K562 (cell line): ENCODE measurements around the gene SAMD4A. TPM values are rescaled to one million over a fixed set of nuclear protein-coding genes. Genes with fewer than 3 reads are reported as not detected.

Experiments used
- ATF3 ChIP-seq, 2 experiments: fragments of 450-650 bp in 1 of 2; sonication (generic) in 1 of 2; formaldehyde crosslinking in 1 of 2; IDR thresholded peaks in 1 of 2; conservative IDR thresholded peaks in 1 of 2; 2 replicates each; pipeline versions ENCODE4 v1.6.1 to v1.8.1; 2016 to 2023; ENCODE audit warnings: mild to moderate bottlenecking in 2 of 2, moderate library complexity in 2 of 2, inconsistent platforms in 1 of 2, missing genetic modification reagents in 1 of 2
- MAFF ChIP-seq: IDR thresholded peaks from 2 replicates; pipeline ENCODE4 v1.6.1; 2012; ENCODE audit warnings: low read length, improper control_type of control experiment
- RBM15 ChIP-seq: fragments of 200-400 bp; formaldehyde crosslinking; IDR thresholded peaks from 2 replicates; pipeline ENCODE4 v1.6.1; 2018; ENCODE audit warnings: mild to moderate bottlenecking, low read length, moderate library complexity; ENCODE audit not compliant: insufficient read depth
- TSC22D4 ChIP-seq: fragments of 450-650 bp; IDR thresholded peaks from 2 replicates; pipeline ENCODE4 v1.6.1; 2016; ENCODE audit warnings: missing genetic modification characterization, missing biosample characterization, control low read depth
- XRCC5 ChIP-seq: fragments of 200-400 bp; formaldehyde crosslinking; IDR thresholded peaks from 2 replicates; pipeline ENCODE4 v1.6.1; 2017; ENCODE audit warnings: low read depth, mild to moderate bottlenecking, low read length
- ZBTB17 ChIP-seq: fragments of 450-650 bp; formaldehyde crosslinking; IDR thresholded peaks from 2 replicates; pipeline ENCODE4 v1.4.0; 2020; ENCODE audit warnings: mild to moderate bottlenecking
- ZNF707 ChIP-seq: fragments of 250-450 bp; sonication (Bioruptor Pico); conservative IDR thresholded peaks from 2 replicates; pipeline ENCODE4 v1.8.0; 2022; ENCODE audit warnings: inconsistent platforms, mild to moderate bottlenecking, moderate library complexity
- polyA plus RNA-seq, 8 experiments: library from polyadenylated mRNA; depleted of rRNA in 4 of 8; stranded (reverse) in 5 of 8; unstranded in 3 of 8; fragments of >200 nt; fragmentation: Nextera tagmentation in 2 of 8; fragmentation: Illumina TruSeq in 1 of 8; extraction: Ambion mirVana in 2 of 8; extraction: Trizol in 1 of 8; gene quantifications; 2 replicates each; pipeline versions ENCODE4 v1.2.1 to v1.2.3, GENCODE V29; 2011 to 2014; ENCODE audit warnings: inconsistent platforms in 1 of 8, missing spikeins in 1 of 8
- total RNA-seq, 7 experiments: library from RNA; depleted of rRNA in 6 of 7; stranded (reverse); fragments of >200 nt in 6 of 7; fragmentation: Illumina TruSeq in 2 of 7; extraction: Trizol in 2 of 7; gene quantifications; 2 replicates each; pipeline versions ENCODE4 v1.2.1 to v1.2.3, GENCODE V29; 2011 to 2021; ENCODE audit warnings: low replicate concordance in 1 of 7
- TF ChIP-seq, protein P1 (sequence below): fragments of 200-600 bp; sonication (generic); IDR thresholded peaks from one replicate; pipeline ENCODE4 v1.6.1; 2012; ENCODE audit warnings: mild to moderate bottlenecking, low read depth, low read length, inconsistent platforms
- TF ChIP-seq, protein P2 (sequence below): fragments of 450-650 bp; IDR thresholded peaks from 2 replicates; pipeline ENCODE4 v1.6.1; 2017; ENCODE audit warnings: antibody characterized with exemption, mild to moderate bottlenecking

SAMD4A gene
- total and polyA plus RNA-seq, 9 of the 15 experiments (the other 6 are each of a cell fraction or from before 2014, with no cell fraction given), result 0.66 to 6.8 (median 3.3) TPM

GRCh38 chr14:54737132-54737711, 170.3 kb downstream of the SAMD4A start (continued):
- TF ChIP-seq, protein P1, sequence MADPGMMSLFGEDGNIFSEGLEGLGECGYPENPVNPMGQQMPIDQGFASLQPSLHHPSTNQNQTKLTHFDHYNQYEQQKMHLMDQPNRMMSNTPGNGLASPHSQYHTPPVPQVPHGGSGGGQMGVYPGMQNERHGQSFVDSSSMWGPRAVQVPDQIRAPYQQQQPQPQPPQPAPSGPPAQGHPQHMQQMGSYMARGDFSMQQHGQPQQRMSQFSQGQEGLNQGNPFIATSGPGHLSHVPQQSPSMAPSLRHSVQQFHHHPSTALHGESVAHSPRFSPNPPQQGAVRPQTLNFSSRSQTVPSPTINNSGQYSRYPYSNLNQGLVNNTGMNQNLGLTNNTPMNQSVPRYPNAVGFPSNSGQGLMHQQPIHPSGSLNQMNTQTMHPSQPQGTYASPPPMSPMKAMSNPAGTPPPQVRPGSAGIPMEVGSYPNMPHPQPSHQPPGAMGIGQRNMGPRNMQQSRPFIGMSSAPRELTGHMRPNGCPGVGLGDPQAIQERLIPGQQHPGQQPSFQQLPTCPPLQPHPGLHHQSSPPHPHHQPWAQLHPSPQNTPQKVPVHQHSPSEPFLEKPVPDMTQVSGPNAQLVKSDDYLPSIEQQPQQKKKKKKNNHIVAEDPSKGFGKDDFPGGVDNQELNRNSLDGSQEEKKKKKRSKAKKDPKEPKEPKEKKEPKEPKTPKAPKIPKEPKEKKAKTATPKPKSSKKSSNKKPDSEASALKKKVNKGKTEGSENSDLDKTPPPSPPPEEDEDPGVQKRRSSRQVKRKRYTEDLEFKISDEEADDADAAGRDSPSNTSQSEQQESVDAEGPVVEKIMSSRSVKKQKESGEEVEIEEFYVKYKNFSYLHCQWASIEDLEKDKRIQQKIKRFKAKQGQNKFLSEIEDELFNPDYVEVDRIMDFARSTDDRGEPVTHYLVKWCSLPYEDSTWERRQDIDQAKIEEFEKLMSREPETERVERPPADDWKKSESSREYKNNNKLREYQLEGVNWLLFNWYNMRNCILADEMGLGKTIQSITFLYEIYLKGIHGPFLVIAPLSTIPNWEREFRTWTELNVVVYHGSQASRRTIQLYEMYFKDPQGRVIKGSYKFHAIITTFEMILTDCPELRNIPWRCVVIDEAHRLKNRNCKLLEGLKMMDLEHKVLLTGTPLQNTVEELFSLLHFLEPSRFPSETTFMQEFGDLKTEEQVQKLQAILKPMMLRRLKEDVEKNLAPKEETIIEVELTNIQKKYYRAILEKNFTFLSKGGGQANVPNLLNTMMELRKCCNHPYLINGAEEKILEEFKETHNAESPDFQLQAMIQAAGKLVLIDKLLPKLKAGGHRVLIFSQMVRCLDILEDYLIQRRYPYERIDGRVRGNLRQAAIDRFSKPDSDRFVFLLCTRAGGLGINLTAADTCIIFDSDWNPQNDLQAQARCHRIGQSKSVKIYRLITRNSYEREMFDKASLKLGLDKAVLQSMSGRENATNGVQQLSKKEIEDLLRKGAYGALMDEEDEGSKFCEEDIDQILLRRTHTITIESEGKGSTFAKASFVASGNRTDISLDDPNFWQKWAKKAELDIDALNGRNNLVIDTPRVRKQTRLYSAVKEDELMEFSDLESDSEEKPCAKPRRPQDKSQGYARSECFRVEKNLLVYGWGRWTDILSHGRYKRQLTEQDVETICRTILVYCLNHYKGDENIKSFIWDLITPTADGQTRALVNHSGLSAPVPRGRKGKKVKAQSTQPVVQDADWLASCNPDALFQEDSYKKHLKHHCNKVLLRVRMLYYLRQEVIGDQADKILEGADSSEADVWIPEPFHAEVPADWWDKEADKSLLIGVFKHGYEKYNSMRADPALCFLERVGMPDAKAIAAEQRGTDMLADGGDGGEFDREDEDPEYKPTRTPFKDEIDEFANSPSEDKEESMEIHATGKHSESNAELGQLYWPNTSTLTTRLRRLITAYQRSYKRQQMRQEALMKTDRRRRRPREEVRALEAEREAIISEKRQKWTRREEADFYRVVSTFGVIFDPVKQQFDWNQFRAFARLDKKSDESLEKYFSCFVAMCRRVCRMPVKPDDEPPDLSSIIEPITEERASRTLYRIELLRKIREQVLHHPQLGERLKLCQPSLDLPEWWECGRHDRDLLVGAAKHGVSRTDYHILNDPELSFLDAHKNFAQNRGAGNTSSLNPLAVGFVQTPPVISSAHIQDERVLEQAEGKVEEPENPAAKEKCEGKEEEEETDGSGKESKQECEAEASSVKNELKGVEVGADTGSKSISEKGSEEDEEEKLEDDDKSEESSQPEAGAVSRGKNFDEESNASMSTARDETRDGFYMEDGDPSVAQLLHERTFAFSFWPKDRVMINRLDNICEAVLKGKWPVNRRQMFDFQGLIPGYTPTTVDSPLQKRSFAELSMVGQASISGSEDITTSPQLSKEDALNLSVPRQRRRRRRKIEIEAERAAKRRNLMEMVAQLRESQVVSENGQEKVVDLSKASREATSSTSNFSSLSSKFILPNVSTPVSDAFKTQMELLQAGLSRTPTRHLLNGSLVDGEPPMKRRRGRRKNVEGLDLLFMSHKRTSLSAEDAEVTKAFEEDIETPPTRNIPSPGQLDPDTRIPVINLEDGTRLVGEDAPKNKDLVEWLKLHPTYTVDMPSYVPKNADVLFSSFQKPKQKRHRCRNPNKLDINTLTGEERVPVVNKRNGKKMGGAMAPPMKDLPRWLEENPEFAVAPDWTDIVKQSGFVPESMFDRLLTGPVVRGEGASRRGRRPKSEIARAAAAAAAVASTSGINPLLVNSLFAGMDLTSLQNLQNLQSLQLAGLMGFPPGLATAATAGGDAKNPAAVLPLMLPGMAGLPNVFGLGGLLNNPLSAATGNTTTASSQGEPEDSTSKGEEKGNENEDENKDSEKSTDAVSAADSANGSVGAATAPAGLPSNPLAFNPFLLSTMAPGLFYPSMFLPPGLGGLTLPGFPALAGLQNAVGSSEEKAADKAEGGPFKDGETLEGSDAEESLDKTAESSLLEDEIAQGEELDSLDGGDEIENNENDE, result no peak
- TF ChIP-seq MAFF (no peak), ATF3 (IDR thresholded peaks at IDR 0.05) (peak; percentile 62; the same call in 1 of the 2 replicates), ATF3 (CRISPR knock-in tag; conservative IDR thresholded peaks at IDR 0.05) (no peak), ZBTB17 (CRISPR knock-in tag) (no peak), XRCC5 (no peak), RBM15 (no peak), TSC22D4 (tag) (no peak), ZNF707 (CRISPR knock-in tag) (no peak)
- TF ChIP-seq, protein P2, sequence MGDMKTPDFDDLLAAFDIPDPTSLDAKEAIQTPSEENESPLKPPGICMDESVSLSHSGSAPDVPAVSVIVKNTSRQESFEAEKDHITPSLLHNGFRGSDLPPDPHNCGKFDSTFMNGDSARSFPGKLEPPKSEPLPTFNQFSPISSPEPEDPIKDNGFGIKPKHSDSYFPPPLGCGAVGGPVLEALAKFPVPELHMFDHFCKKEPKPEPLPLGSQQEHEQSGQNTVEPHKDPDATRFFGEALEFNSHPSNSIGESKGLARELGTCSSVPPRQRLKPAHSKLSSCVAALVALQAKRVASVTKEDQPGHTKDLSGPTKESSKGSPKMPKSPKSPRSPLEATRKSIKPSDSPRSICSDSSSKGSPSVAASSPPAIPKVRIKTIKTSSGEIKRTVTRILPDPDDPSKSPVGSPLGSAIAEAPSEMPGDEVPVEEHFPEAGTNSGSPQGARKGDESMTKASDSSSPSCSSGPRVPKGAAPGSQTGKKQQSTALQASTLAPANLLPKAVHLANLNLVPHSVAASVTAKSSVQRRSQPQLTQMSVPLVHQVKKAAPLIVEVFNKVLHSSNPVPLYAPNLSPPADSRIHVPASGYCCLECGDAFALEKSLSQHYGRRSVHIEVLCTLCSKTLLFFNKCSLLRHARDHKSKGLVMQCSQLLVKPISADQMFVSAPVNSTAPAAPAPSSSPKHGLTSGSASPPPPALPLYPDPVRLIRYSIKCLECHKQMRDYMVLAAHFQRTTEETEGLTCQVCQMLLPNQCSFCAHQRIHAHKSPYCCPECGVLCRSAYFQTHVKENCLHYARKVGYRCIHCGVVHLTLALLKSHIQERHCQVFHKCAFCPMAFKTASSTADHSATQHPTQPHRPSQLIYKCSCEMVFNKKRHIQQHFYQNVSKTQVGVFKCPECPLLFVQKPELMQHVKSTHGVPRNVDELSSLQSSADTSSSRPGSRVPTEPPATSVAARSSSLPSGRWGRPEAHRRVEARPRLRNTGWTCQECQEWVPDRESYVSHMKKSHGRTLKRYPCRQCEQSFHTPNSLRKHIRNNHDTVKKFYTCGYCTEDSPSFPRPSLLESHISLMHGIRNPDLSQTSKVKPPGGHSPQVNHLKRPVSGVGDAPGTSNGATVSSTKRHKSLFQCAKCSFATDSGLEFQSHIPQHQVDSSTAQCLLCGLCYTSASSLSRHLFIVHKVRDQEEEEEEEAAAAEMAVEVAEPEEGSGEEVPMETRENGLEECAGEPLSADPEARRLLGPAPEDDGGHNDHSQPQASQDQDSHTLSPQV, result no peak
